Measurements from ENCODE around the gene FNDC3B. TPM values are rescaled to one million over a fixed set of nuclear protein-coding genes. Genes with fewer than 3 reads are reported as not detected.

The FNDC3B gene
- total RNA-seq, 2 donors from 2014 or later = 27.0 to 41.6 TPM

GRCh38 chr3:172290457-172290856, 251.1 kb downstream of the FNDC3B start:
- no peaks in the 10 kb centered on the region for H3K27me3 Mint-ChIP-seq
- no peak for DNase-seq
- H3K27ac Mint-ChIP-seq = no peak overlapping the region
- ATAC-seq = no peak
- peaks cover 14% of the 10 kb centered on the region for H3K36me3 Mint-ChIP-seq (ENCODE audit: low read depth)
- H3K9me3 ChIP-seq (ENCODE audit: control insufficient read depth, low read length, poor library complexity, severe bottlenecking) = no peaks in the 10 kb centered on the region
- peaks cover 27% of the 10 kb centered on the region for H3K4me1 Mint-ChIP-seq
- no peak overlapping the region for H3K4me3 Mint-ChIP-seq

GRCh38 chr3:172291650-172292049, 252.3 kb downstream of the FNDC3B start:
- Mint-ChIP-seq H3K4me3 (no peak overlapping the region), H3K36me3 (ENCODE audit: low read depth) (peaks cover 19% of the 10 kb centered on the region), H3K27me3 (no peaks in the 10 kb centered on the region), H3K27ac (no peak overlapping the region), H3K4me1 (peaks cover 28% of the 10 kb centered on the region)
- no peak for DNase-seq
- no peak for ATAC-seq
- H3K9me3 ChIP-seq (ENCODE audit: control insufficient read depth, low read length, poor library complexity, severe bottlenecking) = no peaks in the 10 kb centered on the region

DNA sequence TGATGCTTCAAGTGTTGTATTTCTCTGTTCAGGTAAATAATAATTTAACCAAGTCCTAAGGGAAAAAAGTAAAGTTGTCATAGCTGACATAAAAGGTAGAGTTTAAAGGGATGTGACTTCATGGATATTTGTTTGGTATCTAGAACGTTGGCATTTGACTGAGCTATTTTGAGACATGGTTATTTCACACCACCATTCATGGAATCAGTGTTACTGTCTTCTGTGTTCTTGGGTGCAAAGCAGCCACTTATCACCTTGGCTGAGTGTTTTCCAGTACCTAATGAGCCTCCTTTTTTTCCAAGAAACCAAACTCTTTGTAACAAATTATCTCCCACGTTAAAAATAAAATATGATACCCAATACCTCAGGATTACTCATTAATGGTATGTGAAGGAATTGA, 253.0 kb downstream of the FNDC3B start:
- H3K9me3 ChIP-seq (ENCODE audit: control insufficient read depth, low read length, poor library complexity, severe bottlenecking) = no peaks in the 10 kb centered on the region
- Mint-ChIP-seq H3K4me1 (peaks cover 24% of the 10 kb centered on the region), H3K36me3 (ENCODE audit: low read depth) (peaks cover 15% of the 10 kb centered on the region), H3K27me3 (no peaks in the 10 kb centered on the region), H3K4me3 (no peak overlapping the region), H3K27ac (no peak overlapping the region)
- DNase-seq (no peak), ATAC-seq (no peak)

DNA sequence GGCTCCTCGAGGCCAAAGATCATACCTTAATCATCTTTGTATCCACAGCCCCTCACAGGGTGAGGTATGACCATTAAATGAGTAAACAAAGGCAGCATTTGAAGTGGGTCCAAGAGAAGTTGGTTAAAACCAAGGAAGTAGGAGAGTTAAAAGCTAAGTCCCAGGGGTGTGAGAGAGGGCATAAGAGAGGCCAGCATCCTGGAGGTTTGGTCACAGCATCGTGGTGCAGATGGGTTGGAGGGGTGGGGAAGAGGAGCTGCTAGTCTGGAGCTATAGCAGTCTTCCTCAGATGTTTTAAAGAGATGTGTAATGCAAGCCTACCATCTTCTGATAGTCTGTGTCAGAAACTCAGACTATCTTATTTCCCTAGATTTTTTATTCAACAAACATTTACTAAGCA, 253.7 kb downstream of the FNDC3B start:
- H3K27ac Mint-ChIP-seq = no peak overlapping the region
- H3K27me3 Mint-ChIP-seq = no peaks in the 10 kb centered on the region
- peaks cover 16% of the 10 kb centered on the region for H3K36me3 Mint-ChIP-seq (ENCODE audit: low read depth)
- peaks cover 22% of the 10 kb centered on the region for H3K4me1 Mint-ChIP-seq
- ATAC-seq = no peak
- no peak for DNase-seq
- no peaks in the 10 kb centered on the region for H3K9me3 ChIP-seq (ENCODE audit: control insufficient read depth, low read length, poor library complexity, severe bottlenecking)
- peak overlapping the region; percentile 25 for H3K4me3 Mint-ChIP-seq

DNA sequence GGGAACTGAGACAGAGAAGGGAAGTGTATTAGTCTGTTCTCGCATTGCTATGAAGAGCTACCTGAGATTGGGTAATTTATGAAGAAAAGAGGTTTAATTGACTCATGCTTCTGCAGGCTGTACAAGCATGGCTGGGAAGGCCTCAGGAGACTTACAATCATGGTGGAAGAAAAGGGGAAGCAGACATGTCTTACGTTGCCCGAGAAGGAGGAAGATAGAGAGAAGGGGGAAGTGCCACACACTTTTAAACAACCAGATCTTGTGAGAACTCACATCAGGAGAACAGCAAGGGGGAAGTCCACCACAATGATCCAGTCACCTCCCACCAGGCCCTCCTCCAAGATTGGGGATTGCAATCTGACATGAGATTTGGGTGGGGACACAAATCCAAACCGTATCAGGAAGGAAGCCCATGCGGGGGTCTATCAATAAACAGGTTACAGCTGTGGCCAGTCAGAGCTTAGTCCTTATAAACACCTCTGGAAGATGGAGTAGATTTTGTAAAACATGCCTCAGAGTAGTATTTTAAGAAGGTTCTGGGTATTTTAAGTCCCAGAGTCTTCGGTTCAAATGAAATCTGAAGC, 254.9 kb downstream of the FNDC3B start:
- Mint-ChIP-seq H3K27me3 (no peaks in the 10 kb centered on the region), H3K27ac (no peak overlapping the region), H3K4me3 (no peak overlapping the region), H3K4me1 (peaks cover 15% of the 10 kb centered on the region), H3K36me3 (ENCODE audit: low read depth) (peaks cover 14% of the 10 kb centered on the region)
- ATAC-seq = no peak
- DNase-seq = no peak
- no peaks in the 10 kb centered on the region for H3K9me3 ChIP-seq (ENCODE audit: control insufficient read depth, low read length, poor library complexity, severe bottlenecking)

DNA sequence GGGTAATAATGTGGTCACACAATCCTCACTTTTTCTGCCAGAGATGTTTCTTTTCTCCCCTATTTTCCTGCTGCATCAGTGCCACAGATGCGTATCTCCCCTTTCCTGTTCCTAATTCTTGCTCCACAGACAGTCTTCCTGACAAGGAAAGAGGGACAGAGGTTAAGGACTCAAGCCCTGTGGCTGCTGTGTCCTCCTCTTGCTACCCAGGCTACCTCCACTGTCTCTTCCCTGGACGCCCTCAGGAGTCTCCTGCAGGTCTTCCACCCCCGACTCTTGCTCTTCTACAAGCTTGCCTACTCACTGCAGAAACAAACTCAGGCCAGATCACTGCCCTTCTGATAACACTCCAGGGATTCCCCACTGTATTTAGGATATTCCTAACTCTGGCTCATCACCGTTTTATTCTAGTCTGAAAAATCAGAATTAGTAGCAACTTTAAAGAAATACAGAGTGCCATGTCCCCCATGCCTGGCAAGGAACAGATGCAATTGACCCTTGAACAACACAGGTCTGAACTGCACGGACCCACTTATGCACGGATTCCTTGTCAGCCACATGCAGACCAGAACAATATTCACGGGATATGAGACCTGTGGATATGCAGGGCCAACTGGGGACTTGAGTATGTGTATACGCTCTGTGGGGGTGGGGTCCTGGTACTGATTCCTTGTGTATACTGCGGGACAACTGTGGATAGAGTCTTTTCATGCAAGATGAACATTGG, 257.0 kb downstream of the FNDC3B start:
- Mint-ChIP-seq H3K27ac (no peak overlapping the region), H3K4me1 (peaks cover 8% of the 10 kb centered on the region), H3K4me3 (peak overlapping the region; percentile 44), H3K27me3 (no peaks in the 10 kb centered on the region), H3K36me3 (ENCODE audit: low read depth) (peaks cover 7% of the 10 kb centered on the region)
- H3K9me3 ChIP-seq (ENCODE audit: control insufficient read depth, low read length, poor library complexity, severe bottlenecking) = no peaks in the 10 kb centered on the region
- DNase-seq (no peak), ATAC-seq (no peak)

GRCh38 chr3:172296975-172297332, 257.6 kb downstream of the FNDC3B start:
- H3K9me3 ChIP-seq (ENCODE audit: control insufficient read depth, low read length, poor library complexity, severe bottlenecking) = no peaks in the 10 kb centered on the region
- no peak overlapping the region for H3K4me3 Mint-ChIP-seq

GRCh38 chr3:172298247-172298646, 258.9 kb downstream of the FNDC3B start:
- peaks cover 3% of the 10 kb centered on the region for H3K4me1 Mint-ChIP-seq
- H3K36me3 Mint-ChIP-seq (ENCODE audit: low read depth) = peaks cover 10% of the 10 kb centered on the region
- ATAC-seq = no peak
- DNase-seq = no peak
- H3K27me3 Mint-ChIP-seq = no peaks in the 10 kb centered on the region
- H3K4me3 Mint-ChIP-seq = no peak overlapping the region
- H3K9me3 ChIP-seq (ENCODE audit: control insufficient read depth, low read length, poor library complexity, severe bottlenecking) = no peaks in the 10 kb centered on the region
- H3K27ac Mint-ChIP-seq = no peak overlapping the region

More at GRCh38 chr3:172296975-172297332, 257.6 kb downstream of the FNDC3B start:
- Mint-ChIP-seq H3K27ac (no peak overlapping the region), H3K4me1 (peaks cover 8% of the 10 kb centered on the region), H3K36me3 (ENCODE audit: low read depth) (peaks cover 8% of the 10 kb centered on the region), H3K27me3 (no peaks in the 10 kb centered on the region)
- no peak for ATAC-seq
- DNase-seq = no peak

DNA sequence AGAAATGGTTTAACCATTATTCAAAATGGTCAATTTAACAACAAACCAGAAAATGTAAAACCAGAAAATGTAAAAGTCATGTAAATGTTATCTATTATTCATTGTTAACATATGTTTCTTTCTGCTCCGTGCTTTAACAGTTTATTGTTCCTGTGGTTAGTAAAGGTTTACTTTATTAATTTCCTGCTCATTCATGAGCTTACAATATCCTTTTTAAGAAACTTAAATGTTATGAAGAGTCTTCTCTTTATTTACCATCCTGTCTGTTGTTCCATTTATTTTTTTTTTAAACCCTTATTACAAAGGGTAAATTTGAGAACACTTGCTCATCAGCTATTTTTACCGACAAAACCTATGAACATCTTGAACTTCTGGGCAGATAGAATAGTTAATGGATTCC, 260.8 kb downstream of the FNDC3B start:
- no peak for ATAC-seq
- Mint-ChIP-seq H3K27me3 (no peaks in the 10 kb centered on the region), H3K36me3 (ENCODE audit: low read depth) (peaks cover 10% of the 10 kb centered on the region), H3K4me1 (peaks cover 3% of the 10 kb centered on the region), H3K27ac (no peak overlapping the region), H3K4me3 (no peak overlapping the region)
- DNase-seq = no peak
- no peaks in the 10 kb centered on the region for H3K9me3 ChIP-seq (ENCODE audit: control insufficient read depth, low read length, poor library complexity, severe bottlenecking)

- no peak for ATAC-seq
- Mint-ChIP-seq H3K36me3 (ENCODE audit: low read depth) (peaks cover 13% of the 10 kb centered on the region), H3K27me3 (no peaks in the 10 kb centered on the region), H3K27ac (no peak overlapping the region), H3K4me3 (no peak overlapping the region), H3K4me1 (peaks cover 3% of the 10 kb centered on the region)
- no peaks in the 10 kb centered on the region for H3K9me3 ChIP-seq (ENCODE audit: control insufficient read depth, low read length, poor library complexity, severe bottlenecking)
- no peak for DNase-seq
These were observed 261.5 kb downstream of the FNDC3B start for GRCh38 chr3:172300862-172301261.

DNA sequence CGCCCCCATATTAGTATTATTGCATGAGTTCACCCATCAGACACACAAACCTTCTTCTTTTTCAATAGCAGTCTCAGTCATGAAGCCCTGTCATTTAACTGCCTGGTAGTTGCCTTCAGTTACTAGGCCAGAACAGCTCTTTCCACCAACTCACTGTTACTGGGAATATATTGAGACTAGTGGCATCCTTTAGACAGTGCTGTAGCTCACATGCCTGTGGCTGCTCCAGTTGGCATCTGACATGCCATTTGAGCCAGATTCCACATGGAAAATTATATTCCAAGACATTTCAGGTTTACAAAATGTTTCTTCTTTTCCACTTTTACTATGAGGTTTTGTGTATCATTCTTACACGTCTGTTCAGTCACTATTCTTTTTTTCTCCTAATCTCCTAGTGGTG, 262.8 kb downstream of the FNDC3B start:
- no peaks in the 10 kb centered on the region for H3K4me1 Mint-ChIP-seq
- H3K27ac Mint-ChIP-seq = no peak overlapping the region
- ATAC-seq (no peak), DNase-seq (no peak)
- no peaks in the 10 kb centered on the region for H3K27me3 Mint-ChIP-seq
- H3K36me3 Mint-ChIP-seq (ENCODE audit: low read depth) = peaks cover 9% of the 10 kb centered on the region
- no peak overlapping the region for H3K4me3 Mint-ChIP-seq
- H3K9me3 ChIP-seq (ENCODE audit: control insufficient read depth, low read length, poor library complexity, severe bottlenecking) = no peaks in the 10 kb centered on the region

GRCh38 chr3:172303181-172303580, 263.8 kb downstream of the FNDC3B start:
- Mint-ChIP-seq H3K4me1 (no peaks in the 10 kb centered on the region), H3K36me3 (ENCODE audit: low read depth) (peaks cover 6% of the 10 kb centered on the region), H3K27me3 (no peaks in the 10 kb centered on the region), H3K4me3 (no peak overlapping the region), H3K27ac (no peak overlapping the region)
- no peak for ATAC-seq
- no peaks in the 10 kb centered on the region for H3K9me3 ChIP-seq (ENCODE audit: control insufficient read depth, low read length, poor library complexity, severe bottlenecking)
- no peak for DNase-seq

GRCh38 chr3:172303941-172304558, 264.7 kb downstream of the FNDC3B start:
- peaks cover 6% of the 10 kb centered on the region for H3K36me3 Mint-ChIP-seq (ENCODE audit: low read depth)
- peak overlapping the region; percentile 41 for H3K4me3 Mint-ChIP-seq
- DNase-seq = no peak
- no peak overlapping the region for H3K27ac Mint-ChIP-seq
- ATAC-seq = no peak
- H3K9me3 ChIP-seq (ENCODE audit: control insufficient read depth, low read length, poor library complexity, severe bottlenecking) = no peaks in the 10 kb centered on the region
- H3K4me1 Mint-ChIP-seq = no peaks in the 10 kb centered on the region
- H3K27me3 Mint-ChIP-seq = no peaks in the 10 kb centered on the region

DNA sequence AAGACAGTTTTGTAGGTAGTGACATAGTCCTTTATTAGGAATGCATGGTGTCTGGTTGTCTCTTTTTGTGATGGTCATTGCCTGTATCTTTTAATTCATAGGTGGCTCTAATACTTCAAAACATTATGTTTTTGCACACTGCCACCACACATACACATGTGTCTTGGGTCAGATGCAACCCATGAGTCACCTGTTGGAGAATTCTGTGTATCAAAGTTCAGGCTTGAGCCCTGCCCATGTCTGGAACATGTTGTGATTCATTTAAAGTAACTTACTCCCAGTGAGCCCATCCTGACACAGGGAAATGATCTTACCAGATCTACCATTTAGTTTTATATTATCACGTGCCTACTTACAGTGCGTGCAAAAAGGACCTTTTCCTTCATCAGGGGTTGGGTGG, 266.2 kb downstream of the FNDC3B start:
- no peaks in the 10 kb centered on the region for H3K9me3 ChIP-seq (ENCODE audit: control insufficient read depth, low read length, poor library complexity, severe bottlenecking)
- Mint-ChIP-seq H3K4me1 (no peaks in the 10 kb centered on the region), H3K4me3 (no peak overlapping the region), H3K27me3 (no peaks in the 10 kb centered on the region), H3K36me3 (ENCODE audit: low read depth) (peaks cover 9% of the 10 kb centered on the region), H3K27ac (no peak overlapping the region)
- DNase-seq (no peak), ATAC-seq (no peak)
